KG1 (cell line): Measurements from ENCODE around the gene UBE2J2.
"Not testable (repeated sequence)": the region's sequence is repeated elsewhere in the genome, so short reads cannot be mapped to it uniquely, and the experiment has no call there.

Source experiments
- DNase-seq: peaks from one replicate; lab custom pipeline; 2025; lab: John Stamatoyannopoulos, UW

Gene UBE2J2

GRCh38 chr1:1255611-1256010 lies 18.0 kb downstream of the UBE2J2 start:
- no peak for DNase-seq

DNA sequence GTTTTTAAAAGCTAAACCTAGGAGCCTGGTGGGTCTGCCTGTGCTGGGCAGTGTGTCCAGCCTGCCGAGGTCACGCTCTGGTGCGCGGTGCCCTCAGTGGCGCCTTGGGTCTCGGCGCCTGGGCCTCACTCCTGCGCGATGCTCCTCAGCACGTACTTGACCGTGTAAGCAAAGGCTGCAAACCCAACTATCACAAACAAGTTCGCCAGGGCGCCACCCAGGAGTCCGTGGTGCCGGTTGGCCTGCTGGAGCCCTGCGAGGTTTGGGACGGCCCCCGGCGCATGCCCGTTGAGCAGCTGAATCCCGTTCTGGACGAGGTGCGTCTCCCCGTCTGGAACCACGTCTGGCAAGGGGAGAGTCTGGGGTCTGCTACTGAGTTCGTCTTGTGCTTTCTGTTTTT lies 18.6 kb downstream of the UBE2J2 start:
- DNase-seq, result no peak

DNA sequence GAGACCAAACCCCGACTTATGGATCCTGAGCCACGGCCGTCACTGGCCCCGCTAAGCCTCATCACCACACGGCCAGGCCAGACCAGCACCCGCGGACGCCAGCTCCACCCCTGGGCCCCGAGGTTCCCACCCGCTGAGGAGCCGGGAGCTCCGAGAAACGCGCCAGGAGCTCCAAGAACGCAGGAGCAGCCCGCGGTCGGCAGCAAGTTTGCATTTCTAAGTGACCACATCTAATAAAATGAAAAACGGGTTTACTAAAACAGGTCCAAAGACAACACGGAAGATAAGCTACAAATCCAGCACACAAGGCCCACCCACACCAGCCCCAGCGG lies 19.0 kb downstream of the UBE2J2 start:
- DNase-seq, result no peak

DNA sequence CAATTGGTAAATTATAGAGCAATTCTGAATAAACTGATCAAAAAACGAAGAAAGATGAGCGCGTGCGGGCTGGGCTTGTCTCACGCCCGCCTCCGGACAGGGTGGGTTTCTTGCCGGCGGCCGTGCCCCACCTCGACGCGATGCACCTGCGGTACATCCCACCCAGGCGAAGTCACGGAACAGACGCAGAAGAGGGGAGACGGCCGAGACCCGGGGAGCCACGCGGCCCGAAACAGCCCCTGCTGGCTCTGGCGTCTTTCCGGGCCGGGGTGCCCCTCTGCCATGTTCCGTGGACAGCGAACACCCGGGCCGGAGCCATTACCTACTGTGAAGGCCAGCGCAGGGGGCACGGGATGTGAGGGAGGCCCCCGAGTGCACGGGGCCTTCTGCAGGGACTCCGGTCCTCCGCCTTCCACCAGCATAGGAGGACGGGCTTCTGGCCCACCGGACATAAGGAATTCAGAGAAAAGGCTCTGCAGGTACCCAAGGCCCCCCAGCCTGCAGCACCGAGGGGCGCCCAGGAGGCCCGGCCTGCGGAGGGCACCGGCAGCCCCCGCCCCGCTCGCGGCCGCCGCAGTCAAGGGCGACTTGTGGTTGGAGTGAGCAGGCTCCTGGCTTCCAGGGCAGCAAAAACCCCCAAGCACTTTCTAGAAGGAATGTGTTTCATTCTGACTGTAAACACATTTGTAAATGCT lies 19.5 kb downstream of the UBE2J2 start:
- DNase-seq, result no peak

GRCh38 chr1:1253314-1253713 lies 20.3 kb downstream of the UBE2J2 start:
- DNase-seq, result no peak

- DNase-seq, result no peak
These were observed 22.8 kb downstream of the UBE2J2 start for GRCh38 chr1:1250786-1251284.

- DNase-seq, result not testable (repeated sequence)
These were observed 25.4 kb downstream of the UBE2J2 start for GRCh38 chr1:1248009-1248913.

DNA sequence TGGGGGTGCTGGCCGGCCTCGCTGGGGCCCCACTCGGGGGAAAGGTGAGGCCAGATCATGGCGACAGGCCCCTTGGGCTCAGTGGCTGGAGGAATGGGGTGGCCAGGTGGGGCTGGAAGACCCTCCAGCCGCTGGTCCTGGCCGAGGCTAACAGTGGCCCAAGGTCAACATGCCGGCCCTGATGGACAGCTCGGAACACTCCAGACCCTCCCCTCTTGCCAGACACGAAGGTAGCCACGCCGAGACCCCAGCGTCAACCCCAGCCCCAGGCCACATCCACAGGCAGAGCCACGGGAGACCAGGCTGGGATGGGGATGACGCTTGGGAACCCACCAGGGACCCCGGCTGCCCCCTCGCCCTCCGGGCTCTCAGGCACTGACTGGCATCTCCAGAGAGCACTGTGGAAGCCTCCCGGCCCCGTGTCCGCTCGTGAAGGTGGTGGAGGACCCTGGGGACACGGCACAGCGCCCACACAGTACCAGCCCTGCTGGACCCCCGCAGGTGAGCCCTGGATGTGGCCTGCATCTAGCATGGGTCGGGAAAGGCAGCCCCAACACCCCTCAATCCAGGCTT lies 26.2 kb downstream of the UBE2J2 start:
- DNase-seq, result no peak

GRCh38 chr1:1246577-1247340 lies 26.9 kb downstream of the UBE2J2 start, which contains the start of gene C1QTNF12:
C1QTNF12 (minus strand) TSS chr1:1246722; CDS start chr1:1246690, 32 bp downstream.
- DNase-seq, result no peak

DNA sequence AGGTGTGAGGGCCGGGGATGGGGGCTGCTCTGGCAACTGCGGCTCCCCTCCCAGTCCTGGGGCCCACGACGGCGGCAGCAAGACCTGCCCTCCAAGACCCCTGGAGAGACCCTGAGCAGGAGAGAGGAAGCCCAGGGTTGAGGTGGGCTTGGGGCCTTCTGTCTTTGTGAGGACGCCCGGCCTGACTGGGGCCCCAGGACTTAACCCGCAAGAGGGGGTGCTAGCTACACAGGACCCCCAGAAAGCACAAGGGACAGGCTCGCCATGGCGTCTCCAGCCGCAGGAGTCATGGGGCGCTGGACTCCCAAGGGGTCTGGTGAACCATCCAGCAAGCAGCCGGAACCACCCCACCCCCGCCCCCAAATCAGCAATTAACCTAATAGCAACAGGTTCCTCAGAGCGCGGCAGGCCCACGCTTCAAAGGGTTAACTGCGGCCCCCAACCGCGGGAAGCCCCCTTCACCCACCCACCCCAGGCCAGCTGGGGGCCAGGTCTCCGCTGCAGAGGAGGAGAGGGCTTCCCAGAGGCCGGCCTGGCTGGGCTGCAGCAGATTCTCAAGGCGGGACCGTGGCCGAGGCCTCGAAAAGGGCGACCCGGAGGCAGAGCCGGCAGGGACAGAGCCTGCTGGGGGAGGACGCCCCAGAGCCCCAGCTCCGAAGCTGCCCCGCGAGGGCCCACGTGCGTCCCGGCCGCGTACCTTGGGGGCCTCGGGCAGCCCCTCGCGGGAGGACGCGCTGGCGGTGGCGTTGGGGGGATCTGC lies 27.7 kb downstream of the UBE2J2 start:
- DNase-seq, result no peak

DNA sequence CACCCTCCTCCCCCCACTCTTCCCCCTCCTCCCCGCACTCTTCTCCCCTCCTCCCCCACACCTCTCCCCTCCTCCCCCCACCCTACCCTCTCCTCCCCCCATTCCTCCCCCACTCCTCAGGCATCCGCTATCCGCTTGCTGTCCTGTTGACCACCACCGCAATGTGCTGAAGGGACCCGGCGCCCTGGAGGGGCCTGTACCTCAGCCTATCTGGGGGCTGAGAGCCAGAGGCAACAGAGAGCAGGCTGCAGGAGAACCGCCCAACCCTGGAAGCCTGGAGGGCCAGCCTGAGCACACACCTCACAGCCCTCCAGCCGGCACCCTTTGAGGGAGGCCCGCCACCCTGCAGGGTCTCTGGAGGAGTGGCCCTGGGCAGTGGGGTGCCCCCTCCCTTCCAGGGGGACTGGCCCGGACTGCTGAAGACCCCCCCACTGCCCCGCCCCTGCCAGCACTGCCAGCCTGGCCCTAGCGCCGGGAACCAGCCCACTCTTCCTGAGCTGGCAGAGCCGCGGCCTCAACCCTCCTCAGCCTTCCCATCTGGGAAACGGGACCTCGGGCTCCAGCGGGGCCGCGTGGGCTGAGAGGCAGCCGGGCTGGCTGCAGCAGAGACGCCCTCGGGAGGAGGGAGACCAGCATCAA lies 28.4 kb downstream of the UBE2J2 start:
- no peak for DNase-seq

DNA sequence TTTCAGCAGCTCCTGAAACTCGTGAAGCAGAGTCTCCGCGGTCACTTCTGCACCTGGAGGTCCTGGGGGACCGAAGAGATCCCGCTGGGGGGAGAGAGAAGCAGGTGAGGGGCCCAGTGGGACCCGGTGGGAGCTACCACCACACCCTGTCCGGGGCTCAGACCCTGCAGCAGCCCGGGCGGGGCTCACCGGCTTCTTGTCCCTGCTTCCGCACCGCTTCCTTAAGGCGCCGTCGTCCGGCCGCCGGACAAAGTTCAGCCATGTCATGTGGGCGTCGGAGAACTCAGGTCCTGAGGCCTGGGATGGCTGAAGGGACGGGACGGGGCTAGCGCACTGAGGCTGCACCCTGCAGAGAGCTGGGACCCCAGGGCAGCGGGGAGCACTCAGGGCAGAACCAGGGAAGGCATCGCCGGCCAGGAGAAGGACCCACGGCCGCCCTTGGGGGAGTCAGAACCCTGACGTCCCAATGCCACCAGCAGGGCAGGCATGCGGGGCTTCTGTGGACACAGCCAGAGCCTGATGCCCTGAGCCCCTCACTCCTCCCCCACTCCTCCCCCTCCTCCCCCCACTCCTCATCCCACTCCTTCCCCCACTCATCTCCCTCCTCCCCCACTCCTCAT lies 29.4 kb downstream of the UBE2J2 start:
- DNase-seq, result no peak

GRCh38 chr1:1243807-1244191 lies 29.9 kb downstream of the UBE2J2 start:
- DNase-seq, result no peak

DNA sequence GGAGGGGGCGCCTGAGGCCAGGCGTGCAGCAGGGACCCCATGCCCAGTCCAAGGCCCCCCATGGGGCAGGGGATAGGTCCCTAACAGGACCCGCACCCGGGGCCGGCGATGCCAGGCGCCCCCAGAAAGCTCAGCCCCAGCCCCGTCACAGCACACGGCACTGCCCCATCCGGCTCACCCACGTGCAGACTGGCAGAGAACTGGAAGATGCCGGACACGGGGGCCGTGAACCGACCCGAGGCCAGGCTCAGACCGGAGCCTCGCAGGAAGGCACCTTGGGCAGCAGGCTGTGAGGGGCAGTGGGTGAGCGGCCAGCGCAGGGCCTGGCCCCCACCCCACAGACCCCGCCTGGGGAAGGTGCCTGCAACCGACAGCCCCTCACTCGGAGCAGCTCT lies 30.4 kb downstream of the UBE2J2 start:
- no peak for DNase-seq

DNA sequence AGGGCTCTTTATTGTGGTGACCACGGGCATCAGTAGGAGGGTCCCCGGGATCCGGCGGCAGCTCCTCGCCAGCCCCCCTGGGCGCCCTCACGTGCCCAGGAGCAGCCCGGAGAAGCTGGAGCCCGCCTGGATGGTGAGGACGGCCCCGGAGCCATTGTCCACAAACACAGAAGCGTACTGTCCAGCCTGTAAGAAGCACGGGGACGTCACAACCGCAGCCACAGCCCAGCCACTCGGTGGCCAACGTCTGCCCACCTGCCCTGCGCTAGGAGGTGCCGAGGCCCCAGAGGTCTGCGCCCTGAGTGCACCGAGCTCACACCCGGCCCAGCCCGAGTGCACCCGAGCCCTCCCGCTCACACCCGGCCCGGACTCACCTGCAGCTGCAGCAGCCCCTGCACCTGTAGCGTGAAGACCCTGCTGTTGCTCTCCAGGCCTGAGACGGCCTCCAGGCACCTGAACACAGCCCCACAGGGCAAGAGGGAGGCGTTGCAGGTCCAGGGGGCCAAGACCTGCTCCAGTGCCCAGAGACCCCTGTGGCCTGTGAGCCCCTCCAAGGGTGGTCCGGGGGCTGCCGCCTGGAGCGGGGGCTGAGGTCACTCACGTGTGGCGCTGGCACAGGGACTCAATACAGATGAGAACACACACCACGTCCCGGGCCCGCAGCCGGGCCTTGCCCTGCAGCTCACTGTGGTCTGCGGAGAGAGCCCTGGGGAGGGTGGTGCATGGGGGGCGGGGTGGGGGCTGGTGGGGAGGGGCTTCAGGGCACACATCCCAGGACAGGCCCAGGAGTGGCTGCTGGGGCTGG lies 31.0 kb downstream of the UBE2J2 start:
- no peak for DNase-seq

DNA sequence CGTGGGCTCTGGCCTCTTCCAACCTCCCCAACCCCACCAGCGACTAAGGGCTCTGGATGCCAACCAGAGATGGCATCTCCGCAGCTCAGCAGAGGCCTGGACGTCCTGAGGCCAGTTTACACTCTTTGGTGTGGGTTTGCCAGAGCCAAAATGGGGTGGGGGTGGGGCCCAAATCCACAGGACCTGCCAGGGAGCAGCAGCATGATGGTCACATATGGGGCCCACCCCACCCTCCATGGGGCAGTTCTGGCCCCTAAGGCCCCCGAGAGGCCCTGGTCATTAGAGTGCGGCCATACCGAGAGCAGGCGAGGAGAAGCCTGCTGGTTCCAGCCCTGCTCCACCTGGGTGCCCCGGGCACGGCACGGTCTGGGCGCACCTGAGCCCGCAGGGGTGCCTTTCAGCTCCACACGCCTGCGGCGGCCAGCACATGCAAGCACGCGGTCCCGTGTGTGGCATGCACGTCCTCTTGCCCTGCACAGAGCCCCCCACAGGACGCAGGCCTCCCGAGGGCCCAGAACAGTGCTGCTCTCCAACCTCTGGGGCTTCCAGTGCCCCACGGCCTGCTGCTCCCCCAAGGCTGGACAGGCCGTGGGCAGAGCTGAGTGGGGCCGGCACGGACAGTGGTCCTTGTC lies 31.9 kb downstream of the UBE2J2 start:
- no peak for DNase-seq

GRCh38 chr1:1240822-1241587 lies 32.6 kb downstream of the UBE2J2 start:
- DNase-seq, result no peak

- DNase-seq, result no peak
These were observed 33.3 kb downstream of the UBE2J2 start for GRCh38 chr1:1240348-1240732.
